GM11168 (cell line): ENCODE measurements around the gene CUL4A.
"Not testable (repeated sequence)": the region's sequence is repeated elsewhere in the genome, so short reads cannot be mapped to it uniquely, and the experiment has no call there.

Source experiments
- in situ Hi-C: fragments of 300-500 bp; cut with MboI; formaldehyde crosslinking; loops from one replicate; pipeline ENCODE4 v1.12.0; 2022; ENCODE audit warnings: low sequenced_read_pairs; ENCODE audit not compliant: unreplicated experiment

The CUL4A gene

DNA sequence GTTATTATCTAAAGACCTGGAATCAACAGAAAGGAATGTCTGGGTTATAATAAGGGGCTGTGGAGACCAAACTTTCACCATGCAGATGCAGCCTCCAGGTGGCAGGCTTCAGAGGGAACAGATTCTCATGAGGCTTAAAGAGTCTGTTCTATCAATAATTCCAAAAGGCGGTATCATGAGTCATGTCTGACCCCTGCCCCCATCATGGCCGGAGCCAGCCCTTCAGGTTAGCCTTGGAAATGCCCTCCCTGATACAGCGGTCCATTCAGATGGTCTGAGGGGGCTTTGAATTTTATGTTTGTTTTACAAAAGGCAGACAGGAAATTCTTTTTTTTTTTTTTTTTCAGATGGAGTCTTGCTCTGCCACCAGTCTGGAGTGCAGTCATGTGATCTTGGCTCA, 66.0 kb downstream of the CUL4A start:
- in situ Hi-C loops, result no loop called here

DNA sequence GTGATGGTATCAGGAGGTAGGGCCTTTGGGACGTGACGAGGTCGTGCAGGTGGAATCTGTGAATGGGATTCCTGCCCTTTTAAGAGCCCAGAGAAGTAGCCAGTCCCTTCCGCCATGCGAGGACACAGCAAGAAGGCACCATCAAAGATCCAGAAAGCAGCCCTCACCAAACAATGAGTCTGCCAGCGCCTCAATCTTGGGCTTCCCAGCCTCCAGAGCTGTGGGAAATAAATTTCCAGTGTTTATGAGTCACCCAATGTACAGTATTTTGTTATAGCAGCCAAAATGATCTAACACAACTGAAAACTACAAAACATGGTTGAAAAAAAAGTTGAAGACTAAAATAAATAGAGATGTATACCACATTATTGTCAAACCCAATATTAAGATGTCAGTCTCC, 70.7 kb downstream of the CUL4A start:
- in situ Hi-C loops, result no loop called here

DNA sequence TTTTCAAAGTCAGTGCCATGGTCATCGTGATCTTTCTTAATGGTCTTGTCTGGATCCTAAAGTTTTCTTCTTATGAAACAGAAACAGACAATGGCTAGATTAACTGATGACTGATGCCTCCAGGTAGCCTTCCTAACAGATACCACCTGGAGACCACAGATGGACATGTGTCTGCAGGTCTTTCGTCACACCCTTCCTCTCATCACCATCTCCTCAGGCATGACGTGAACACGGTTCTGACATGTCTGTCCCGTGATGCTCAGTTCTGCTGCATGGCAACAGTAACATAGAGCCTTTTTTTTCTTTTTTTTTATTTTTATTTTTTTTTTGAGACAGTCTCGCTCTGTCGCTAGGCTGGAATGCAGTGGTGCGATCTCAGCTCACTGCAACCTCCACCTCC, 74.5 kb downstream of the CUL4A start:
- in situ Hi-C loops, result no loop called here

DNA sequence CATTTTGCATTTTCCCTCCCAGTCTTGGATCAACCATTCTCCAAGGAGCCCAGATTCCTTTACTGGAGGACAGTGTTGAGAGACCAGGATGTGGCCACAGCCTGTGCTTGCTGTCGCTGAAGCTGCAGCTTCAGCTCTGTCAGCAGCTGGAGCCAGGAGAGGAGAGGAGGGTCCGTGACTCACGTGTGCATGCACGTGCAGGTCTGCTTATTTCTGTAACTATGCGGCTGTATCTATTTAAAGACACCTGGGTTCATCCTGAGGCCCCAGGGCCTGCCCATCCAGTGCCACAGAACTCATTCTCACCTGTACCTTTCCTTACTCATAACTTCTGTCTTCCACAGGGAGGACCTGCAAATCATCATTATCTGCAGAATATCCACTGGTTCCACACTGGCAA, 79.5 kb downstream of the CUL4A start:
- in situ Hi-C loops, result no loop called here

DNA sequence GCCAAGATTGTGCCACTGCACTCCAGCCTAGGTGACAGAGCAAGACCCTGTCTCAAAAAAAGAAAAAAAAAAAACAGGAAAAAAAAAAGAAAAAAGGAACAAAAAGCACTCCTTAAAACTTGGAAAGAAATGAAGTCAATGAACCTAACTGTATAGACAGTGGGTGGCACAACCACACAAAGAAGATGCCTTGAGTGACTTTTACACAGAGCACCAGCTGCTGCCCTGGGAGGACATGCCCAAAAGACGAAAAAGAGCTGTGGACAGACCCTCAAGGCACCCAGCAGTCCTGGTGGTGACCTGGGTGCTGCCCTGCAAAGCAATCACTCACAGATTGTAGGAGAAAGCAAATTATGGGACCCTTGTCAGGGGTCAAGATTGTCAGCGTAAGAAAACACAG, 81.7 kb downstream of the CUL4A start:
- in situ Hi-C loops, result no loop called here

DNA sequence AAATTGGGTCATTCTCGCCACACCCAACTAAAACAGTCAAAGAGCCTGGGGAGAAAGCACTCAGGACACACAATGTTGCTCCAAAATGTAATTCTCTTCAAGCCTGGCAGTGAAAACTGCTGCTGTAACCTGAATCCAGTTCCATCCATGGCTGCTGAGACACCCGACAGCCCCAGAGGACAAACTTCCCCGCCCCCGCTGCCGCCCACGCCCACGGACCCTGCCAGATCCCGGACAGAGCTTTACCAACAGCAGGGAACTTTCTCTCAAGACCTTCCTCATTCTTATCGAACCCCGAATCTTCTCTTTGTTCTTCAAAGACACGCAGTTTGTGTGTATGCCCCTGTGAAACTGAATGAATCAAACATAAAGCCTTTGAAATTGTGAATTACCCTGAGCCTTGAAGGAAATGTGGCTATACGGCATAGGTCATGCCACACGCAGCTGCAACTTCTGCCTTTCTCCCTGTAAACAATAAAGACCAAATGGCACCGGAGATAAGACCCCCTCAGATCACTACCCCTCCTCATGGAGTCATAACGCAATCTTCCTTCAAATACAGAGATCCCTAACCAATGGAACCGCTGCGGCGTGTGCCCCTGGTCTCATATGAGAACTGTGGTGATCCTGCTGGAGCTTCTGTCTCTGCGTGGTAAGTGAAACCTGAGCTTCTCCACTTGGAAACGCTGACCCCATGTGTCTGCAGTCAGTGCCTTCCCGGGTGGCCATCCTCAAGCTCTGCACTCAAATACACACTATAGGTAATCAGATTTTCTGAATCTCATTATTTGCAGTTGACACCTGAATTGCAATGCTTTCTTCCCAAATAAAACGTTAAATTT, 82.8 kb downstream of the CUL4A start:
- in situ Hi-C loops, result no loop called here

DNA sequence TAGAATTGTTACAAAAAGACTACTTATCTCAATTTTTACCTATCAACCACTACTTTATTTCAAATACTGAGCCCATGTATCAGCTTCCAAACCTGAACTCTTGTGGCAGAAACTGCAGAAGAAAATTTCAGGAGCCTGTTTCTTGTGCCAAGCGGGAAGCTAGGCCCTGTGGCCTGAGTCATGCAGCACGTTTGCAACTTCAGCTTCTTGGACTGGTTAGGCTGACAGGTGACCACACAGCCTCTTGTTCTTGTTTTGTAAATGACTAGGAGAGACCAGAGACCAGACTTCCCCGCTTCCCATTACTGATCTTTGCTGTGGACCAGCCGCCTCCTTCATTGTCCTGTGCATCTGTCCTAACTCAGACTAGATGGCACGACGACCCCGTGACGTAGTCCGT, 84.3 kb downstream of the CUL4A start:
- in situ Hi-C loops, result no loop called here

DNA sequence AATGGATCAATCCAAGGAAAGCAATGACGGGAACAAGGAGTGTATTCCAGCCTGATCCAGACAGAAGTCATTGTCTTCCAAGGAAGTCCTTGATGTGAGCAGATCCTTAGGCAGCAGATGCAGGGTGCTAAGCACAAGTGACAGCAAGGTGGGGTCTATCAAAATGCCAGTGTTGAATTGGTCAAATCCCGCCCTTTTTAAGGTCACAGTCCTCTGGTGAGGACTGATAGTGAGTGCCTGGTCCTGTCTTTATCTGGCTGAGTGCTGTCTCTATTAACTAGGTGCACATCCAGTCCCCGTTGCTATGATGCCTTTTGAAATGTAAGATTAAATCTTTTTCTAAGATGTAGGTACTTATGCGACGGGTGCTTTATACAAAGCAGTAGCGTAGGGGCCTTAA, 86.4 kb downstream of the CUL4A start:
- in situ Hi-C loops, result no loop called here

DNA sequence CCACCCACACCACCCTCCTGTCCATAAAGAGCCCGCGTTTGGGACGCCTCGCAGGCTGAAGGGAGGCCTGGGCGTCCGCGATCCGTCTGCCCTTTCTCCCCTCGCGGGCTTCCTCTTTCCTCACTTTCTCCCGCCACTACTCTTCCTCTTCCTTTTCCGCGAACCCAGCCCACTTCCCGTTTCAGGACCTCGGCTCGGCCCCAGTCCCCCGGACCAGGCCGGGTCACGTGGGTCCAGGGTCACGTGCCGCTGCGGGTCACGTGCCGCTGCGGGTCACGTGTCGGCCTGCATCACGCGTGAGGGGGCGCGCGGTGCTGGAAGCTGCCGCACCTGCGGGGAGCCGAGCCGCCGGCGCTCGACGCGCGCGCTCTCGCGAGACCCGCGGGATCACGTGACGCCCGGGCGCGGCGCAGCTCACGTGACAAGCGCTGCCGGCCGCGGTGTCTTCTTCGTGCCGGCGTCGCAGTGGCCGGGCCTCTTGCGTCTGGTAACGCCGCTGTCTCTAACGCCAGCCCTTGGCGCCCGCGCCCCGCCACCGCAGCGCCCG, 87.5 kb downstream of the CUL4A start, which contains the start of gene LAMP1:
TSS of gene LAMP1 (plus strand) at position 417 of the 547 bp plus-strand sequence. CDS start 196 bp downstream, outside the sequence.
- in situ Hi-C loops, result no loop called here

DNA sequence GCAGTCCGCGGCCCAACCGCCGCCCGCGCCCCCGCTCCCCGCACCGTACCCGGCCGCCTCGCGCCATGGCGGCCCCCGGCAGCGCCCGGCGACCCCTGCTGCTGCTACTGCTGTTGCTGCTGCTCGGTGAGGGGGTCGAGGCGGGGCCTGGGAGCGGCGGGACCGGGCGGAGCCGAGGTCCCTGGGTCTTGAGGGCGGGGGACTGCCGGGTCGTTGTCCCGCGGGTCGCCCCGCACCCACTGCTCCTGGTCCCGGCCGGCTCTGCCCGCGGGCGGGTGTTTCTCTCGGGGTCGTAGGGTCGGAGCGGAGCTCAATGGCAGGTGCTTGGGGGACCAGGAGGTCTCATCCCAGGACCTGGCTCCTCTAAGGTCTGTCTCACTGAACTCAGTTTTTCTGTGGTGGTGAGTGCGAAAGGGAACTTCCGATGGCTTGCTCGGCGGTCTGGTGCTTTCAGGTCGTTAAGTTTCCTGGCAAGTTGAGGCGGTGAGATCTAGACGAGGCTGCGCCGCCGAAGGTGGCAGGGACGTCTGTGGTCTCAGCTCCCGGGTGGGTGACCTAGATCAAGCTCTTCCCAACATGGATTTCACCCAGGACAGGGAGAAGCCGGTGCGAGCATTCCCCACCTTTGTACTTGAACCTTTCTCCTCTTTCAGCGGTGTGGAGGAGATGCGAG, 88.1 kb downstream of the CUL4A start:
- in situ Hi-C loops, result no loop called here

DNA sequence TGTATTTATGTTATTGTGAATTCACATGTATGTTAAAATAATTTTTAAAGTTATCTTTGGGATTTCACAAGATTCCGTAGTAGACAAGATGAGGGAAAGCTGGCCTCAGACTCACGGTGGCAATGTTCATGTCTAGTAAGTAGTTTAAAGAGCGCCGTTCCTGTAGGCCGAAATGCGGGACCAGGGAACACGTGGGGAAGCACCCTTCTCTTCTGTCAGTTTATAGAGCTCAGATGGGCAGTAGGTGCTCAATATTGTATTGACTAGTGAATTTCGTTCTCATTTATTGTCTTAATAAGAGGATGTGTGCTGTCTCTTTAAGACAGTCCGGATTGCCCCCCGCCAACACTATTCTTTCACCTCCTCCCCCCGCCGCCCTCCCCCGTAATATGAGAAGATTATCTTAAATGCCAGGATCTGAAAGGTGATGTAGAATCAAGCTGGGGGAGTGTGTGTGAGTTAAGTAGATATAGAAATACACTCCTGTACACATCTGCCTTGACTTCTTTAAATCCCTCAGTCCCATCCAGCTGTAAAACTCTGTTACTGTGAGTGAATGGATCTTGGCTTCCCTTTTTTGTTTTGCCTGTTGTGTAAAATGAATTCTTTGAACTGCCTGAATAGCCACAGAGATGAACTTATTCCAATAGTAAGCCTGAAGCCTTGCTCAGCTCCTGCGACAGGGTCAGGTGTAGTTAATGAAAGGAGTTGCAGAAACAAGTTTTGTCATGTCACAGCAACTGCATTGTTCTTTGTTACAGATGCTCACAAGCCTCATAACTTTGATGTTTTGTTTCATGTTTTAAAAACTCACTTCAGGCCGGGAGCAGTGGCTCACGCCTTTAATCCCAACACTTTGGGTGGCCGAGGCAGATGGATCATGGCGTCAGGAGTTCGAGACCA, 88.9 kb downstream of the CUL4A start:
- in situ Hi-C loops, result no loop called here

DNA sequence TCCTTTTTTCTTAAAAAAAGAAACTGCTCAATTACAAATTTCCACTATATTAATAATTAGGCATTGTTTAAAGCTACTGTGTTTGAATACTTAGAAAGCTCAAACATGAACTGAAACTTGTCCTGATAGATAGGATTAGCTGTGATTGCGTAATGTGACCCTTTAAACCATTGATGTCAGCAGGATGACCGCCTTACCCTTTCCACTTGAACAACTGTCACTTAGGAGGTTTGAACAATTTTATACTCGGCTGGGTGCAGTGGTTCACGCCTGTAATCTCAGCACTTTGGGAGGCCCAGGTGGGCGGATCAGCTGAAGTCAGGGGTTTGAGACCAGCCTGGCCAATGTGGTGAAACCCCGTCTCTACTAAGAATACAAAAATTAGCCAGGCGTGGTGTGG, 90.5 kb downstream of the CUL4A start:
- in situ Hi-C loops, result no loop called here

DNA sequence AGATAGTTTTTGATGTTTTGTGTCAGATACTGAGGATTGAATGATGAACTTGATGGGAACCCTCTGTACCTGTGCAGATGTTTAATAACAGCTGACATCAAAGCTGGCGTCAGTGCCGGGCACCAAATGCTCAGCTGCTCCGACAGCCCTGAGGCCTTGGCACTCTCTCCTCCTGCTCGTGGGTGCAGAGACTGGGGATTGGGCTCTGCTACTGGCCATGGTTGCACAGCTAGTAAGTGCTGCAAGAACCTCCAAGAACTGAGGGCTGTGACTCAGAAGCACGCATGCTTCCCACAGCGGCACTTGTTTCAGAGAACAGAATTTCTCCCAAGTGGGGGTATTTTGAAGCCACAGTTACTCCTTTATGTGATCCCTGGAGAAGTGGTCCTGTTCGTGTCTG, 93.6 kb downstream of the CUL4A start:
- in situ Hi-C loops, result no loop called here

DNA sequence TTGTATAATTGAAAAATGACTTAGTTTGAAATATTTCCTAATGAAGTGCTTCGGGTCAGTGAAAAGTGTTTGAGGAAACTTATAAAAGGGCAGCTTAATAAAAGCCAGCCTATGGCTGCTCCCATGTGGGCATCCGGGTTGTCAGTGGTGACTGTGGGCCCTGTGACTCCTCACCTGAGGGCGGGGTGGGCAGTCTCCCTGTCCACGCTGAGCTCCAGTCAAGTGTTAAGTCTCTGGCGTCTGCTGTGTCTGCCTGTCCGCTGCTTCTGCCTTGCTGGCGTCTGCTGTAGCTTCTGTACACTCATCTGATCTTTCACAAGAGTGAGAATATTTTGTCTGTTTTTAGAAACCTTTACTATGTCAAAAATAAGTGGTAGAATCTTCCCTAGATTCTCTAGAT, 94.7 kb downstream of the CUL4A start:
- in situ Hi-C loops, result no loop called here

DNA sequence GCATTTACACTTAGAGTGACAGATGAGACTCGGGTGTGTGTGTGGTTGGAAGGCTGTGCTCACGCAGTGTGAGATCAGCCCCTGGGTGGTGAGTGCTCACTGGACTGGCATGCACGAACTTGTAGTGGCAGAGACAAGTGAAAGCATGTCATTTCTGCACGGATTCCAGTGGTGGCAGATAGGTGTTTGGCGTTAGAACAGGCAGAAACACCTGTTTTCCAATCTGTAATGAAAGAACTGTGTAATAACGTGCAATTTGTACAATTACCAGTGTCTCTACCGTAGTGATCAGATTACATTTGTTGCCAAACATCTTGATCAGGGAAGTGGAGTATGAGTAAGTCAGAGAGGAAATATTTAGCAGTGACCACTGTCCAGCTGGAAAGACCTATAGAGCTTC, 95.8 kb downstream of the CUL4A start:
- in situ Hi-C loops, result no loop called here

DNA sequence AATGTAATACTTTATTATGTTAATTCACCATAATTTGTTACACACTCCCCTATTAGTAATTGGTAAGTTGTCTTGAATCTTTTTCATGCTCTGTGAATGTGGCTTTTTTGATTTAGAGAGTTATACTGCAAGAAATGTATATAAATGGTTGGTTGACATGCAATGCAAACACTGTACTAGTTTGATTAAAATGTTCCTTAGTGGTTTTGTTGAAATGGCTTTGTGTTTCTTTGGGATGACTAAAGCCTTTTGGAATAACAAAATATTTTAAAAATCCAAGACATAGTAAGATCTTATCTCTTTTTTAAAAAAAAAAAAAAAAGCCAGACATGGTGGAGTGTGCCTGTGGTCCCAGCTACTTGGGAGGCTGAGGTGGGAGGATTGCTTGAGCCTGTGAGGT, 98.1 kb downstream of the CUL4A start:
- in situ Hi-C loops, result no loop called here

DNA sequence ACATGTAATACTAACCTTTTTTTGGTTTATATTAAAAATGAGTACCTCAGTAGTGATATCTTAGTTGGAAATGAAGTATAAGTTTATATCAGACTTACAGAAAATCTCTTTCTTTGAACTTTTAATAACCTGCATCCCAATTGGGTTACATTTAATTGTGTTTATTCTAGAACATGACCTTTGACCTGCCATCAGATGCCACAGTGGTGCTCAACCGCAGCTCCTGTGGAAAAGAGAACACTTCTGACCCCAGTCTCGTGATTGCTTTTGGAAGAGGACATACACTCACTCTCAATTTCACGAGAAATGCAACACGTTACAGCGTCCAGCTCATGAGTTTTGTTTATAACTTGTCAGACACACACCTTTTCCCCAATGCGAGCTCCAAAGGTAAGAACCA, 100.1 kb downstream of the CUL4A start:
- in situ Hi-C loops, result no loop called here

DNA sequence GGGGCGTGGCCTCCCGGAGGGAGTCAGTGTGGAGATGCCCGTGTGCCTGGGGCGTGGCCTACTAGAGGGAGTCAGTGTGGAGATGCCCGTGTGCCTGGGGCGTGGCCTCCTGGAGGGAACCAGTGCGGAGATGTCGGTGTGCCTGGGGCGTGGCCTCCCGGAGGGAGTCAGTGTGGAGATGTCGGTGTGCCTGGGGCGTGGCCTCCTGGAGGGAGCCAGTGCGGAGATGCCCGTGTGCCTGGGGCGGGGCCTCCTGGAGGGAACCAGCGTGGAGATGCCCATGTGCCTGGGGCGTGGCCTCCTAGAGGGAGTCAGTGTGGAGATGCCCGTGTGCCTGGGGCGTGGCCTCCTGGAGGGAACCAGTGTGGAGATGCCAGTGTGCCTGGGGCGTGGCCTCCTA, 104.7 kb downstream of the CUL4A start:
- in situ Hi-C loops, result not testable (repeated sequence)

DNA sequence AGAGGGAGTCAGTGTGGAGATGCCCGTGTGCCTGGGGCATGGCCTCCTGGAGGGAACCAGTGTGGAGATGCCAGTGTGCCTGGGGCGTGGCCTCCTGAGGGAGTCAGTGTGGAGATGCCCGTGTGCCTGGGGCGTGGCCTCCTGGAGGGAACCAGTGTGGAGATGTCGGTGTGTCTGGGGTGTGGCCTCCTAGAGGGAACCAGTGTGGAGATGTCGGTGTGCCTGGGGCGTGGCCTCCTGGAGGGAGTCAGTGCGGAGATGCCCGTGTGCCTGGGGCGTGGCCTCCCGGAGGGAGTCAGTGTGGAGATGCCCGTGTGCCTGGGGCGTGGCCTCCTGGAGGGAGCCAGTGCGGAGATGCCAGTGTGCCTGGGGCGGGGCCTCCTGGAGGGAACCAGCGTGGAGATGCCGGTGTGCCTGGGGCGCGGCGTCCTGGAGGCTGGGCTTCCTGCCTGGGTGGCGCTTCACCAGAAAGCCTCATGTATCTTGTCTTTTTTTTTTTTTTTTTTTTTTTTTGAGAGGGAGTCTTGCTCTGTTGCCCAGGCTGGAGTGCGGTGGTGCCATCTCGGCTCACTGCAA, 105.6 kb downstream of the CUL4A start:
- in situ Hi-C loops, result not testable (repeated sequence)

DNA sequence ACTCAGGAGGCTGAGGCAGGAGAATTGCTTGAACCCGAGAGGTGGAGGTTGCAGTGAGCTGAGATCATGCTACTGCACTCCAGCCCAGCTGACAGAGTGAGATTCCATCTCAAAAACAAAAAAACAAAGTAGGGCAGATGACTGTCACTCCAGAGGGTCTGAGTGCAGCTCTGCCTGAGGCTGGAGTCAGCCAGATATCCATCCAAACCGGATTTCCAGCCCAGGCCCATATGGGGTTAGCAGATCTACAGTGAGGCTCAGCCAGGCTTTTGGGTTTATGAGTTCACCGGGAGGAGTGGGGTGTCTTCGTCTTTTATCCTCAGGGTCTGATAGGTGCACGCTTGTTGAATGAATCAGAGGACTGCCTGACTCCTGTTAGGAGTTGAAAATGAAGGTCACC, 106.6 kb downstream of the CUL4A start:
- in situ Hi-C loops, result no loop called here
